GM12875 (cell line): ENCODE data around the gene ZNF618.
"Not testable (repeated sequence)": the region's sequence is repeated elsewhere in the genome, so short reads cannot be mapped to it uniquely, and the experiment has no call there.

ENCODE experiments used
- H3K4me3 ChIP-seq: one replicate; pipeline ENCODE4 v1.5.1; 2011; ENCODE audit warnings: low read depth, low read length, control low read depth
- TF ChIP-seq, protein P1 (sequence below): IDR thresholded peaks from 2 replicates; pipeline ENCODE4 v1.5.1; 2011; ENCODE audit warnings: low read depth, mild to moderate bottlenecking, control low read depth, inconsistent platforms, low read length, moderate library complexity, borderline replicate concordance; ENCODE audit not compliant: insufficient read depth

ZNF618 gene

DNA sequence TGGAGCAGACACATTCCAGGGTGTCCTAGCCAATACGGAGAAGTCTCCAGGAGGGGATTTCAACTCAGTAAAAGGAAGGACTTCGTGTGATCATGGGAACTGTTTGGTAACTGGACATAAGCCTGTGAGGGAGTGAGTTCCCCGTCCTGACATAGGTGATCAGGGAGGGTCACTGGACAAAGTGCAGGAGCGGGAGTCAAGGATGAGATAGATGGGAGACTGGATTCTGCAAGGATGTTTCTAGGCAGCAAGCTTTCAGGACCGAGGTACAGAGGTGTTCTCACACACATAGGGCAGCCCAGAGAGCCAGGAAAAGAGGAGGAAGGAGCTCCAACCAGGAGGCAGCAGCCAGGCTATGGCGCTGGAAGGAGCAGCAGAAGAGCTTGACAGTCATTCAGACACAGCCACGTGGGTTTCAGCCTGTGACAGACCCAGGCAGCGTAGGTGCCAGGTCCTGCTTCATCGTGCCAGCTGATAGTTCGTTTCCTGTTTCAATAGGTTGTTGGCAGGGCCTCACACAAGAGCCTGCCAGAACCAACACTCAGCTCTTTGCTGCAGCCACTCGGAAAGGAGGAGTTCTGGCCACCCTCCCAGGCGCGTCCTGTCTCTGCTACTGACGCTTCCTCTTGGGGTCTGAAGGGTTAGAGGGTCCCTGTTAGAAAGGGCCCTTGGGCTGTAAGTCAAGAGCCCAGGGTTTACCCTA is 117.9 kb downstream of the ZNF618 start:
- no peak overlapping the region for H3K4me3 ChIP-seq
- TF ChIP-seq, protein P1, sequence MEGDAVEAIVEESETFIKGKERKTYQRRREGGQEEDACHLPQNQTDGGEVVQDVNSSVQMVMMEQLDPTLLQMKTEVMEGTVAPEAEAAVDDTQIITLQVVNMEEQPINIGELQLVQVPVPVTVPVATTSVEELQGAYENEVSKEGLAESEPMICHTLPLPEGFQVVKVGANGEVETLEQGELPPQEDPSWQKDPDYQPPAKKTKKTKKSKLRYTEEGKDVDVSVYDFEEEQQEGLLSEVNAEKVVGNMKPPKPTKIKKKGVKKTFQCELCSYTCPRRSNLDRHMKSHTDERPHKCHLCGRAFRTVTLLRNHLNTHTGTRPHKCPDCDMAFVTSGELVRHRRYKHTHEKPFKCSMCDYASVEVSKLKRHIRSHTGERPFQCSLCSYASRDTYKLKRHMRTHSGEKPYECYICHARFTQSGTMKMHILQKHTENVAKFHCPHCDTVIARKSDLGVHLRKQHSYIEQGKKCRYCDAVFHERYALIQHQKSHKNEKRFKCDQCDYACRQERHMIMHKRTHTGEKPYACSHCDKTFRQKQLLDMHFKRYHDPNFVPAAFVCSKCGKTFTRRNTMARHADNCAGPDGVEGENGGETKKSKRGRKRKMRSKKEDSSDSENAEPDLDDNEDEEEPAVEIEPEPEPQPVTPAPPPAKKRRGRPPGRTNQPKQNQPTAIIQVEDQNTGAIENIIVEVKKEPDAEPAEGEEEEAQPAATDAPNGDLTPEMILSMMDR = no peak

DNA sequence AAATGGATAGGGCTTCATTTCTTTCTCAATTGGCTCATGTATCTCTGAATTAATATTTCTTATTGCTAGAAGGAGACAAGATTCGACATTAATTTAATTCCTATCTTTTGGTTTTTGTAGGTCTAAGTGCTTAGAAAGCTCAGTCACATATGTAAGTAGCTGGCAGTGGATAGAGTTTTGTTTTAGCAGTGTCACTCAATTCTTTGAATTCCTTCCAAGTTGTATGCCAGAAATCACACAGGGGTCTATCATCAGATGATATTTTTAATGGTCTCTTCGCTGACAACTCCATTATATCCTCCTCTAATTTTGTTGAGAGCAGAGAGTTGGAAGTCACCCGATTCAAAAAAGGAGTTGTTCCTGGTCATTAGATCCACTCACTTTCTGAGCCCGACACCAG is 119.3 kb downstream of the ZNF618 start:
- TF ChIP-seq, protein P1 = no peak
- H3K4me3 ChIP-seq = no peak overlapping the region

DNA sequence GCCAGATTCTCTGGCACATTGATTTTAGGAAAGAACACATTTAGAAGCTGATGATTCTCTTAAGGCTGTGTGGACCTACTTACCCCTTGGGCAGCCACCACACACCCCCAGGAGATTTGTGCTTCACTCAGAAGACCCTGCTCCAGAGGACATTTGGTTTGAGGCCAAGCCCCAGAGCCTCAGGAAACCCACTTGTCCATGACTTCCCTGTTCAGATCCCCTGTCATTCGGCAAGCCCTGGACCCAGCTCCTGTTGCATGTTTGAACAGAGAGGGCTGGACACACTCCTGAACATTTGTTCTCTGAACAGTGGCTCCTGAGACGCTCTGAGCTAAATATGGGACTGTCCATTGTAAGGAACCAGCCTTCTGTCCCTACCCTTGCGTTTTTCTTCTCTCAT is 119.9 kb downstream of the ZNF618 start:
- H3K4me3 ChIP-seq = no peak overlapping the region

DNA sequence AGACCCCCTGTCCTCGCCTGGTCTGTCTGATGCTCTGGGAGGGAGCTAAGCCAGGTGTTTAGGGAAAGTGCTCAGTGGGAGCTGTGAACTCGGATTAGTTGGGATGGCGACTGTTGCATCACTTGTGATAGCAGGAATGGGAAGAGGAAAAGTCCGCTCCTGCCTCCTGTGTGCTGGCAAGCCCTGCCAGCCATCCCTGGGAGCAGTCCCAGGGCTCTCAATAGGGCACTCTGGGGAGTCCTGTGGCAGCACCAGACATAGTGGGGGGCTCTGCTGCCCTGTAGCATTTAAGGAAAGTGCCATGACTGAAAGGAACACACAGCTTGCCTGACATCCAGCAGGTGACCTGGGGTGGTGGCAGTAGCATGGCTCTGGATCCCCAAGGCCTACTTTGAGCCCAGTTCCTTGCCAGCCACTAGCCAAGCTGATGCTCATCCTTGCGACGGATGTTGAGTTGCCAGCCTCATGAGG is 120.5 kb downstream of the ZNF618 start:
- H3K4me3 ChIP-seq = no peak overlapping the region
- TF ChIP-seq, protein P1 = no peak

More for the DNA sequence above, 119.9 kb downstream of the ZNF618 start:
- TF ChIP-seq, protein P1 = no peak

DNA sequence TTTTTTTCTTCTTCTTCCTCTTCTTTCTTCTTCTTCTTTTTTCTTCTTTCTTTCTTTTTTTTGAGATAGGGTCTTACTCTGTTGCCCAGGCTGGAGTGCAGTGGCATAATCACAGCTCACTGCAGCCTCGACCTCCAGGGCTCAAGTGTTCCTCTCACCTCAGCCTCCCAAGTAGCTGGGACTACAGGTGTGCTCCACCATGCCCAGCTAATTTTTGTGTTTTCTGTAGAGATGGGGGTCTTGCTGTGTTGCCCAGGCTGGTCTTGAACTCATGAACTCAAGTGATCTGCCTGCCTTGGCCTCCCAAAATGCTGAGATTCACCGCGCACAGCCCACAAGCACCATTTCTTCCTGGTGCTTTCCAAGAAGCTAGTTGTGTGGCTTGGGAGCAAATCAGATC is 121.0 kb downstream of the ZNF618 start:
- H3K4me3 ChIP-seq = not testable (repeated sequence)

DNA sequence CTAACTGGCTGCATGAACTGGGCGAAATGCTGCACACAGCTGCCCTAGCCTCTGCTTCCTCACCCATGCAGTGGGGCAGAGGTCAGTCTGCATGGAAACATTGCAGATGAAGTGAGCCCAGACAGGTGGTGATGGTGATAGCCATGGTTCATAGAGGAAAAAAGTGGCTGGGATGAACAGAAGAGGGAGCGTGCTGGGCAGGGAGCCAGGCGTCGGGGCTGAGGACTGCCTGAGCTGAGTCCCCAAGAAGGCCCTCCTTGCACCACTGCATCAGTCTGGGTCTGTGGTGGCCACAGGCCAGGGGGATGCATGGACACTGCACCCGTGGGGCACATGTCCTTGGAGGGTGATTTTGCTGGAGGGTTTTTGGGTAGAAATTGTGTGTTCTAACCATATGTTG is 121.5 kb downstream of the ZNF618 start:
- TF ChIP-seq, protein P1 = no peak

DNA sequence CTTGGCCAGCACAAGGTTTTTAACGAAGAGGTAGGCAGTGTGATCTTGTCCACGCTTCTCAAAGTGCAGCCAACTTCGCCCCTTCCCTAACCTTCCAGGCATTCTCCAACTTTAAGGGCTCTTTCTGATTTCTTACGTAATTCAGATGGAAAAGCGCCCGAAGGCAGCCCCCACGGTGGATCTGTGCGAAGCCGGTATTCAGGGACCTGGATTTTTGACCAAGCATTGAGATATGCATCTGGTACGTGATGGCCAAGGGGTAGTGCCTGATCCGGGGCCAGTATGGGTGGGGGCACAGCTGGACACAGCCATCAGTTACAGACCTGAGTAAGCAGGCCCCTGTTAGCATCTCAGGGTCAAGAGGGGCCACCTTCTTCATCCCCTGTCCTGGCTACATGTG is 122.0 kb downstream of the ZNF618 start:
- TF ChIP-seq, protein P1 = no peak
- no peak overlapping the region for H3K4me3 ChIP-seq

More for the DNA sequence above, 121.5 kb downstream of the ZNF618 start:
- no peak overlapping the region for H3K4me3 ChIP-seq
